Kidney glomerular epithelial cell (primary cell): ENCODE data around the gene TBC1D2.

Experiments used
- DNase-seq: peaks from one replicate; lab custom pipeline; 2025; lab: John Stamatoyannopoulos, UW

The TBC1D2 gene

GRCh38 chr9:98164912-98165311 lies 90.5 kb downstream of the TBC1D2 start:
- no peak for DNase-seq

DNA sequence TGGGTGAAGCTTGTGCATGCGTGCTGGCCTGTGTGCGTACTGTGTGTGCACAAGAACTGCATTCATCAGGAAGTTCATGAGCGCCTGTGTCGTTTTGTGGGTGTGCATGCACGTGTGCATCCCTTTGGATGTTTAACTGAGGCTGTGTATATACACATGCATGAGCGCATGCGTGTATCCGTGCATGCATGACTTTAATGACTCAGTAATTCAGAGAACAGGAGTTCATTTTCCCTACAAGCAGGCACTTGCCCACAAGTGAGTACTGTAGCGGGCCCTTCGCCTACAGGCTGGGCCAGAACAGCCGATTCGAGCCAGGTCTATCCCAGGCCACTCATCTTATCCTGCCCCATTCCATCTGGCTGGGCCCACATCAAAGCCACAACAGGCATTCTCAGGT lies 92.8 kb downstream of the TBC1D2 start:
- DNase-seq = no peak

DNA sequence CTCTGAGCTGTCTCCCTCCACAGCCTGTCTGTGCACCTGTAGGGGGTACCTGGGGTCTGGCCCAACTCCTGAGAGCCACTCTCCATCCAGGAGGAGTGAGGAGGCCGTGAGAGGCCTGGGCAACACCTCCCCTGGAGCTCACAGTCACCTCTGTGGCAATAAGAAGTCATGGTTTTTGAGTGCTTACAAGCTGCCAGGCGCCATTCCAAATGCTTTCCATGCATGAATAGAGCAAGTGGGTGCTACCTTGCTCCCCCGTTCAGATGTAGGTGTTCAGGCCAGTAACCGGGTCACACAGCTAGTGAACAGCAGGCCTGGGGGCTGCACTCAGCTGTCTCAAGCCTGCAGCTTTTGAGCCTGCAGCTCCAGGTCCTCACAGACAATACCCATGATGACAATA lies 93.6 kb downstream of the TBC1D2 start:
- no peak for DNase-seq

DNA sequence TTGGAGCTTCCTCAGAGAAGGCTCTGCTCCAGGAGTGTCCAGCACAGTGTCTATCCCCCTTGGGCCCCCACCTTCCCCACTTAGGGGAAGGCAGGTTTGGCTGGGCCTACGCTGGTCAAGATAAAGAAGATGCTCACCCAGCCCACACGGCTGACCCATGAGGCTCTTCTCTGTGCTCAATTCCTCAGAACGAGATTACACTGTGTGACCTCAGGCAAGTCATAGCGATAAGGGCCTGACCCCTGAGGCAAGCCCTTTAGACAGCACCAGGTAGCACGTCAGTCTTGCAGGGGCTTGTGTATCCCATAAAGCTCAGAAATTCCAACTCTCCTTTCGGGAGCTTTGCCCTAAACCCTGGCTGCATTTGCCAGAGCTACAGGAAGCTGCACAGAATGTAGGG lies 95.7 kb downstream of the TBC1D2 start:
- DNase-seq = no peak

- no peak for DNase-seq
These were observed 96.1 kb downstream of the TBC1D2 start for GRCh38 chr9:98159301-98159700.

GRCh38 chr9:98158071-98158831 lies 97.2 kb downstream of the TBC1D2 start:
- DNase-seq = no peak

GRCh38 chr9:98157372-98157771 lies 98.1 kb downstream of the TBC1D2 start:
- DNase-seq = no peak

GRCh38 chr9:98154678-98155077 lies 100.8 kb downstream of the TBC1D2 start:
- DNase-seq = no peak

DNA sequence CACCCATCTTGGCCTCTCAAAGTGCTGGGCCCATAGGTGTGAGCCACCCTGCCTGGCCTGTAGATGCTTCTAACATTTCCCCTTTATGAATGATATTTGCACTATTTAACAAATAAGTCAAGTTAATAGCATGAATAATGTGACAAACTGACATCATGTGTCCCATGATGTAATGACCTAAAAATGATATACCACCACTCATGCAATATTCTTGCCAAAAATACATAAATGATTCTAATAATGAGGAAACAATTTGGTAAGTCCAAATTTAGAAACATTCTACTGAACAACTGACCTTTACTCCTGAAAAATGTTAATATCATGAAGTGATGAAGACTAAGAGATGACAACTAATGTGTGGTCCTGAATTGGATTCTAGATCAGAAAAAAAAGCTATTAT lies 102.9 kb downstream of the TBC1D2 start:
- no peak for DNase-seq

DNA sequence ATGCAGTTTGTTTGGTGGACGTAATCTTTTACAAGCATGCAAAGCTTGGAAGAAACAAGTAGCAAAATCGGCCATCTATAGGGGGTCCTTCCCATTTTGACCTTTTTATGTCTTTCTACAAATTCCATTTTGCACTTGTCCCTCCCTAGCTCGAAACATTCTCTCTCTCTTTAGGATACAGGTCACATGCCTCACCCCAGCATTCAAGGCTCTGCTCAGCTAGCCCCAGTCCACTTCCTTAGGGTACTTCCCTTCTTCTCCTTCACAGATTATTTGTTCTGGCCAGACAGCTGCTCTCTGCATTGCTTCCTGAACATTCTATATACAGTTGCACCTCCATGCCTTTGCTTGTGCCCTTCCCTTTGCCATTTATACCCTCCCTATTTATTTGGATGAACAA lies 104.7 kb downstream of the TBC1D2 start:
- DNase-seq = no peak

DNA sequence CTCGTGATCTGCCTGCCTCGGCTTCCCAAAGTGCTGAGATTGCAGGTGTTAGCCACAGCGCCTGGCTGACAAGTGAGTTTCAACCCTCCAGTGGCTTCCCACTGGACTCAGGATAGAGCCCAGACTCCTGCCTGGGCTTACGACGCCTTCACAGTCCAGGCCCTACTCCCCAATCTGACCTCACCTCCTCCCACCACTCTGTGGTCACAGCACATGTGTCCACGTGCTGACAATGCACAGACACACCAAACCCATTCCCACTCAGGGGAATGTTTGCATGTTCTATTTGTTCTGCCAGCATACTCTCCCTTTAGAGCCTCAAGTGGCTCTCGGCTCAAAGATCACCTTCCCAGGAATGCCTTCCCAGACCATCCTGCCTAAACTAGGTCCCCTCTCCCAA lies 105.3 kb downstream of the TBC1D2 start:
- no peak for DNase-seq

GRCh38 chr9:98149422-98149821 lies 106.0 kb downstream of the TBC1D2 start:
- no peak for DNase-seq
